Prostate gland (tissue), 2 donors: ENCODE data around the gene ECHS1.

Experiments used
- POLR2AphosphoS5 ChIP-seq: sonication (generic); formaldehyde crosslinking; IDR thresholded peaks from one replicate; pipeline ENCODE4 v1.6.1; 2017; ENCODE audit warnings: antibody characterized with exemption
- TF ChIP-seq, protein P1 (sequence below), 4 experiments: fragments of 200-600 bp in 2 of 4; fragments of 450-650 bp in 2 of 4; sonication (generic) in 2 of 4; IDR thresholded peaks; 1 replicate in 3 of 4; 2 replicates in 1 of 4; pipeline ENCODE4 v1.5.1; 2016 to 2019; ENCODE audit warnings: antibody characterized with exemption in 4 of 4, mild to moderate bottlenecking in 2 of 4, moderate library complexity in 2 of 4

DNA sequence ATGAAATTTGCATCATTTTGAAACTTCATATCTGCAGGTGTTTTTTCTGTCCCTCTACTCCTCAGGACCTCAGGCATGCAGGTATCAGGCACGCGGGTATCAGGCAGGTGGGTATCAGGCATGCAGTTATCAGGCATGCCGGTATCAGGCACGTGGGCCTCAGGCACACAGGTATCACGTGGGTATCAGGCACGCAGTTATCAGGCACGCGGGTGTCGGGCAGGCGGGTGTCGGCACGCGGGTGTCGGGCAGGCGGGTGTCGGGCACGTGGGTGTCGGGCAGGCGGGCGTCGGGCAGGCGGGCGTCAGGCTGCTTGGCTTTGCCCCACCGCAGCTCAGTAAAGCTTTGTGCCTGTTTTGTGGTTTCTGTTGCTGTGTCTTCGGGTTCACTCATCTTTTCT is 42.6 kb upstream of the ECHS1 start:
- TF ChIP-seq POLR2AphosphoS5 = no peak
- TF ChIP-seq, protein P1, sequence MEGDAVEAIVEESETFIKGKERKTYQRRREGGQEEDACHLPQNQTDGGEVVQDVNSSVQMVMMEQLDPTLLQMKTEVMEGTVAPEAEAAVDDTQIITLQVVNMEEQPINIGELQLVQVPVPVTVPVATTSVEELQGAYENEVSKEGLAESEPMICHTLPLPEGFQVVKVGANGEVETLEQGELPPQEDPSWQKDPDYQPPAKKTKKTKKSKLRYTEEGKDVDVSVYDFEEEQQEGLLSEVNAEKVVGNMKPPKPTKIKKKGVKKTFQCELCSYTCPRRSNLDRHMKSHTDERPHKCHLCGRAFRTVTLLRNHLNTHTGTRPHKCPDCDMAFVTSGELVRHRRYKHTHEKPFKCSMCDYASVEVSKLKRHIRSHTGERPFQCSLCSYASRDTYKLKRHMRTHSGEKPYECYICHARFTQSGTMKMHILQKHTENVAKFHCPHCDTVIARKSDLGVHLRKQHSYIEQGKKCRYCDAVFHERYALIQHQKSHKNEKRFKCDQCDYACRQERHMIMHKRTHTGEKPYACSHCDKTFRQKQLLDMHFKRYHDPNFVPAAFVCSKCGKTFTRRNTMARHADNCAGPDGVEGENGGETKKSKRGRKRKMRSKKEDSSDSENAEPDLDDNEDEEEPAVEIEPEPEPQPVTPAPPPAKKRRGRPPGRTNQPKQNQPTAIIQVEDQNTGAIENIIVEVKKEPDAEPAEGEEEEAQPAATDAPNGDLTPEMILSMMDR (IDR thresholded peaks at IDR 0.05) = no peak
